Right lobe of liver (tissue), 4 donors: ENCODE data around the gene UBE2F.

Source experiments
- CTCF ChIP-seq, 4 donors: fragments of 200-600 bp in 3 of 4; fragments of 450-650 bp in 1 of 4; IDR thresholded peaks; one replicate each; pipeline versions ENCODE4 v1.5.1 to v1.8.0; 2016 to 2022; ENCODE audit warnings: antibody characterized with exemption in 4 of 4, mild to moderate bottlenecking in 2 of 4
- POLR2A ChIP-seq: fragments of 450-650 bp; IDR thresholded peaks from one replicate; pipeline ENCODE4 v1.6.1; 2017; ENCODE audit warnings: antibody characterized with exemption, mild to moderate bottlenecking
- donor health status: DM: no; HTN: no; CAD: no.
- donor health status: DM: no; HTN: no; CAD: no.
- donor health status: DM: no; HTN: yes; CAD: no.

DNA sequence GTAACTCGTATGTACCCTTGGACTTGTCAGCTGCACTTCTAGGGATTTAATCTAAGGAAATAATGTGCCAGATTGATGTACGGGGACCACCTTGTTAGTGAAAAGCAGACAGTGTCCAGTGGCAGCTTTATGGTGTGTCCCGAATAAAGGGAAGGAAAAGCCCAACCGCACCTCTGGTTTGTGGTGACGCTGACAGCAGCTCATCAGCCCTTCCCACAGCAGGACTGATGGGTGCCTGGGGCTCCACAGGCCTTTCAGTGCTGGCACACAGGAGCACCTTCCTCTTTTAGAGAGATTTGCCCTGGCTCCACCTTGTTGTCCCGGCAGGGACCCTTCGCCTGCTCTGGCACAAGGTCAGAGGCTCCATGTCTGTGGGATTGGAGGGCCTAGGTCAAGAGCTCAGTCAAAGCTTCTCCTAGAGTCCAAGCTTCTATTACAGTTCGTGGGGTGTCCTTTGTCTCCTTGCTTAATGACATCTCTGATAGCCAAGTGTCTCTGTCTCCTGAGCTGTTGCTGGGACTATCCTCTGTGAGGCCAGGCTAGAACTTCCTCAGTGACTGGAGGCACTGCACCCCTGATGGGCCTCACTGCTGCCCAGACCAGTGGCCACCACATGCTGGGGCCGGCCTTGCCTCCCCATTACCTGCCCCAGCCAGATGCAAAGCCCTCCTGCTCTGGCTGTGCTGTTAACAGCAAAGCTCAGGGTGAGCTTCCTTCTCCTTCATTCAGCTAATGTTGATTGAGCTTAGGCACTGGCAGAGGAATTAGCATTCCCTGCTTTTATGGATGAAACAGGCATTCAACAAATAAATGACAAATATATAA lies 61.0 kb downstream of the UBE2F start:
- TF ChIP-seq CTCF (IDR thresholded peaks at IDR 0.05) (no peak), POLR2A (no peak)
